Measurements from ENCODE around the gene AXDND1.

The AXDND1 gene

DNA sequence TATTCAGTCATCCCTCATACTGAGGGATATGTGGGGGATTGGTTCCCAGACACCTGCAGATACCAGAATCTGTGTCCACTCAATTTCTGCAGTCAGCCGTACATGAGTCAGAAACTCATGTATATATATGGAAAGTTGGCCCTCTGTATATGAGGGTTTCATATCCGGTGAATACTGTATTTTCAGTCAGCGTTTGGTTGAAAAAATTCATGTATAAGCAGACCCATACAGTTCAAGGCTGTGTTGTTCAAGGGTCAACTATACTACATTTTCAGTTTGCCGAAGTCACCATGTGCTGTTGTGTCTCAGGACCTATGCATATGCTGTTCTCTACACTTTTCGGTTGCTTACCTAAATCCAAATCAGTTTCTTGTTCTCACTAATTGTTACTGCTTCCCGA, 10.5 kb downstream of the AXDND1 start:
- Histone ChIP-seq H3K27ac (replicated peaks) (no peak overlapping the region), H3K27me3 (ENCODE audit: insufficient read depth, poor library complexity, severe bottlenecking) (no peaks in the 10 kb centered on the region), H3K4me3 (replicated peaks; ENCODE audit: insufficient read depth, low read length) (no peak overlapping the region)
- DNase-seq (ENCODE audit: low read depth in 1 of 2, low spot score in 1 of 2): no peak
- no peak for TF ChIP-seq CTCF (IDR thresholded peaks at IDR 0.05; ENCODE audit: insufficient read depth, low read length)
- no peak for TF ChIP-seq REST (IDR thresholded peaks at IDR 0.05; ENCODE audit: insufficient replicate concordance, low read depth)
- TF ChIP-seq SPI1 (IDR thresholded peaks at IDR 0.05; ENCODE audit: borderline replicate concordance, low read depth): no peak
- TF ChIP-seq GABPA (IDR thresholded peaks at IDR 0.05; ENCODE audit: low read depth): no peak

DNA sequence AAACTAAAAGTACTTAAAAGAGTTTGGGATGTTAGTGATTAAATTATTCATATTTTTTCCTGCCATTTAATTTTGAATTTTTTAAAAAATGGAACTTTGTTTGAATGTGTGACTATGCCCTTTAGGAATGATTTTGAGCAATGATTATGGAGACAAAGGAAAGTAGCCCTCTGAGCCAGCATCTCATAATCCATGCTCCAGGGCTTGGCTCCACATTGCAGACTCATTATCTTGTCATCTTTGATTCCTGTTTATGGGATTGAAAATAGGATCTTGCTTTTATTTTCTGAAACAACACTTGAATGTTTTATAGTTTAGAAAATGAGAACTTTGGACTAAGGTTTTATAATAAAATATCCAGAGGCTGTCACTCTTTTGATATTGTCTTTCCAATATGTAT, 14.5 kb downstream of the AXDND1 start:
- H3K27me3 ChIP-seq (ENCODE audit: insufficient read depth, poor library complexity, severe bottlenecking): no peaks in the 10 kb centered on the region
- DNase-seq (ENCODE audit: low read depth in 1 of 2, low spot score in 1 of 2): no peak
- TF ChIP-seq GABPA (IDR thresholded peaks at IDR 0.05; ENCODE audit: low read depth): no peak
- TF ChIP-seq SPI1 (IDR thresholded peaks at IDR 0.05; ENCODE audit: borderline replicate concordance, low read depth): no peak
- TF ChIP-seq POLR2AphosphoS5 (IDR thresholded peaks at IDR 0.05; ENCODE audit: low read depth): no peak
- no peak for TF ChIP-seq CTCF (IDR thresholded peaks at IDR 0.05; ENCODE audit: insufficient read depth, low read length)
- no peak for TF ChIP-seq REST (IDR thresholded peaks at IDR 0.05; ENCODE audit: insufficient replicate concordance, low read depth)
- no peak overlapping the region for H3K4me3 ChIP-seq (replicated peaks; ENCODE audit: insufficient read depth, low read length)
- H3K27ac ChIP-seq (replicated peaks): no peak overlapping the region

DNA sequence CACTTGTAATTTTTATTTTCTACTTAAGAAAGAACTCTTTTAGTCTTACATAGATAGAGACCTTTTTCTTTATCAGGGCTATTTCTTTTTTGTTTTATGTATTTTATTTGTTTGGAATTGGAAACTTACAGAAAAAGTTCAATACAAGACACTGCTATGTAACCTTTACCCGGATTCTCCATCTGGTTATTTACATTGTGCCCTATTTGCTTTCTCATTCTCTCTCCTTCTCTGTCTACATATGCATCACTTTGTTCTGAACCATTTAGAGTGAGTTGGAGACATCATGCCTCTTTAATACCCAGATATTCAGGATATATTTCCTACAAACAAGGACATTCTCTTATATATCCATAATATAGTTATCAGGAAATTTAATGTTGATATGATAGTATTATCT, 18.3 kb downstream of the AXDND1 start:
- no peak for DNase-seq (ENCODE audit: low read depth in 1 of 2, low spot score in 1 of 2)
- no peak overlapping the region for H3K4me3 ChIP-seq (replicated peaks; ENCODE audit: insufficient read depth, low read length)
- H3K27me3 ChIP-seq (ENCODE audit: insufficient read depth, poor library complexity, severe bottlenecking): no peaks in the 10 kb centered on the region
- H3K27ac ChIP-seq (replicated peaks): no peak overlapping the region
- TF ChIP-seq SPI1 (IDR thresholded peaks at IDR 0.05; ENCODE audit: borderline replicate concordance, low read depth) (no peak), POLR2AphosphoS5 (IDR thresholded peaks at IDR 0.05; ENCODE audit: low read depth) (no peak), REST (IDR thresholded peaks at IDR 0.05; ENCODE audit: insufficient replicate concordance, low read depth) (no peak), CTCF (IDR thresholded peaks at IDR 0.05; ENCODE audit: insufficient read depth, low read length) (no peak), GABPA (IDR thresholded peaks at IDR 0.05; ENCODE audit: low read depth) (no peak)

All from HL-60 (cell line).